ENCODE results near the gene ACER2.

DNA sequence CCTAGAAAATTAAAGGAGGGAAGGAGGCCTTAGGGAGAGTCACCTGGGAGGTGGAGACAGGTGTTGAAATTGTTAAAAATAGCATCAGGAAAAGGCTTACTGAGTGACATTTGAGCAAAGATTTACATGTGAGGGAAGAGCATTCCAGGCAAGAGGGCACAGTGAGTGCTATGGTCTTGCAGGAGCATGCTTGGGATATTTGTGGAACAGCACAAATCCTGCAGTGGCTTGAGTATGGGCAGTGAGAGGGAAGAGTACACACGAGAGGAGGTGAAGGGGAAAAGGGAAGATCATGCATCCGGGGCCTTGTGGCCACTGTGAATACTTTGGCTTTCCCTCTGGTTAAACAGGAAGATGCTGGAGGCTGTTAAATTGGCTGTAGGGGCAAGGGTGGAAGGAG lies 36.6 kb downstream of the ACER2 start:
- TF ChIP-seq, protein P1, sequence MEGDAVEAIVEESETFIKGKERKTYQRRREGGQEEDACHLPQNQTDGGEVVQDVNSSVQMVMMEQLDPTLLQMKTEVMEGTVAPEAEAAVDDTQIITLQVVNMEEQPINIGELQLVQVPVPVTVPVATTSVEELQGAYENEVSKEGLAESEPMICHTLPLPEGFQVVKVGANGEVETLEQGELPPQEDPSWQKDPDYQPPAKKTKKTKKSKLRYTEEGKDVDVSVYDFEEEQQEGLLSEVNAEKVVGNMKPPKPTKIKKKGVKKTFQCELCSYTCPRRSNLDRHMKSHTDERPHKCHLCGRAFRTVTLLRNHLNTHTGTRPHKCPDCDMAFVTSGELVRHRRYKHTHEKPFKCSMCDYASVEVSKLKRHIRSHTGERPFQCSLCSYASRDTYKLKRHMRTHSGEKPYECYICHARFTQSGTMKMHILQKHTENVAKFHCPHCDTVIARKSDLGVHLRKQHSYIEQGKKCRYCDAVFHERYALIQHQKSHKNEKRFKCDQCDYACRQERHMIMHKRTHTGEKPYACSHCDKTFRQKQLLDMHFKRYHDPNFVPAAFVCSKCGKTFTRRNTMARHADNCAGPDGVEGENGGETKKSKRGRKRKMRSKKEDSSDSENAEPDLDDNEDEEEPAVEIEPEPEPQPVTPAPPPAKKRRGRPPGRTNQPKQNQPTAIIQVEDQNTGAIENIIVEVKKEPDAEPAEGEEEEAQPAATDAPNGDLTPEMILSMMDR (IDR thresholded peaks at IDR 0.05) = no peak
- no peak for TF ChIP-seq POLR2A (IDR thresholded peaks at IDR 0.05)
